GM18507 (cell line): ENCODE data around the gene VPS37C.

Experiments
- DNase-seq: peaks from one replicate; pipeline ENCODE4 v3.0.0; 2011; ENCODE audit warnings: low read depth; ENCODE audit not compliant: insufficient read length; ENCODE audit errors: extremely low spot score
- FAIRE-seq: peaks from 2 replicates; lab custom pipeline; 2011; peaks lifted over from hg19 to GRCh38; lab: Jason Lieb, UNC

Gene VPS37C

DNA sequence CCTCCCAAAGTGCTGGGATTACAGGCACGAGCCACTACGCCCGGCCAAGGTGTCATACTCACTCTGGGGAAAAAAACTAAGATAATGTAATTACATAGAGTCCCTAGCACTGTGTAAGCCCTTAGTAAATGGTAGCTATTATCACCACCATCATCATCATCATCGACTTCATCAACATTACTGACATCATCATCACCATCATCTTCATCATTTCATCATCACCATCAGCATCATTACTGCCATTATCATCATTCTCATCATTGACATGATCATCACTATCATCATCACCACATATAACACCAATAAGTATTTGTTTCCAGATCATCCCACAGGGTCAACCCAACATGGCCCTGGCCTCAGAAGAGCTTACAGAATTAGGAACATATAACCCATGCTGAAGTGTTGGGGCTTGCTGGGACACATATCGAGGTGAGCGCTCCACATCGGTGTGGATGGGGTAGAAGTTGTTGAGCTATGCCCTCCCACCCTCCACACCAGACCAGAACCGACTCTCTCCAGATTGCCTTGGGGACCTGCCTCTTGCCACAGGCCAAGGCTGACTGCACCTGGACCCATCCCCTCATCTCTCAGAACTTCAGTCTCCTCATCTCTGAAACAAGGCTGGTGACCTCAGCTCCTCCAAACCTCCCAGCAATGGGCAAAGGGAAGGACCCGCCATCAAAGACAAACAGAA, 73.7 kb downstream of the VPS37C start:
- no peak for FAIRE-seq
- no peak for DNase-seq

DNA sequence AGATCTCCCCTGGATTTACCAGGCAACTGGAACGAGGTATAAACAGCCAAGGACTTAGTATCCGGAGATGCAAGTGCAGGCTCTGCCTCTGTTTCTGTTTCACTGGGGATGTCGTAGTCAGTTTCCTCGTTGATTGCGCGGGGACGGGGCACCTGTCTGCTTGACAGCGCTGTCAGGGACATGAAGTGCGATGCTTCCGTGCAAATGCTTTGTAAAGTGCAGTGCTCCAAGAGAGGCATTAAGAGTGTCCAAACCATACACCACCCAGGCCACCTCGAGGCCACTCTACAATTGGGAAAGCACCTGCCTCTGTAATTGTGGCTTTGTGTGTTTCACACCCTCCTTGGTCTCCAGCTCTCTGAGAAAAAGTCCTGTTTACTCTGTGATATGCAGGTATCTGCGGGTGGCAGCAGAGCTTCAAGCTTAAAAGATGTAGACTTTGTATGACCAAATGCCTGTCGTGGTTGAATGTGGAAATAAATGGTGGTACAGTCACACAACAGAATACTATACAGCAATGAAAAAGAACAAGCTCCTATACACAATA, 77.6 kb downstream of the VPS37C start:
- FAIRE-seq (peak; percentile 21), DNase-seq (no peak)

DNA sequence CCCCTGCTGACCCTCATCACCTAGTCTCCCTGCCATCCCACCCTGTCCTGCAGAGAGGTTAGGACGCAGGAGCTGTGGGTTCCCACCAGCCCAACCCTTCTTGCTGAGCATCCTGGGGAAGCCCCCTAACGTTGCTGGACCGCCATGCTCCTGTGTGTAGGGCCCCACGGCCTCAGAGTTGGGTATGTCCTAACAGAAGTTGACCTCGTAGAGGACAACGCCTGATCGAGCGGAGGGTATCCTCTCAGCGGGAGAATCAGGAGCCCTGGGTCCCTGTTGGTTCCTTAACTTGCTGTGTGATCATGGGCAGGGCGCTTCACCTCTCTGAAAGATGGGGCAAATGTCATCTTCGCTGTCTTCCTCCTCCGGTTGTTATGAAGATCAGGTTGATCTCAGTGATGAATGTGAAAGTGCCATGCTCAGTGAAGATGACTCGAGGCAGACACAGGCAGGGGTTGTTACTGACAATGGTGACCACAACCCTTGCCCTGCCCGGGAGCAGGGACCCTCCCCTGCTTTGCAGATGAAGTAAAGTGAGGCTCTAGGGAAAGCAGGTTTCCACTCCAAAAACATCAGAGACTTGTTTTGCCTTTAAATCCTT, 78.2 kb downstream of the VPS37C start:
- no peak for FAIRE-seq
- DNase-seq, result no peak

DNA sequence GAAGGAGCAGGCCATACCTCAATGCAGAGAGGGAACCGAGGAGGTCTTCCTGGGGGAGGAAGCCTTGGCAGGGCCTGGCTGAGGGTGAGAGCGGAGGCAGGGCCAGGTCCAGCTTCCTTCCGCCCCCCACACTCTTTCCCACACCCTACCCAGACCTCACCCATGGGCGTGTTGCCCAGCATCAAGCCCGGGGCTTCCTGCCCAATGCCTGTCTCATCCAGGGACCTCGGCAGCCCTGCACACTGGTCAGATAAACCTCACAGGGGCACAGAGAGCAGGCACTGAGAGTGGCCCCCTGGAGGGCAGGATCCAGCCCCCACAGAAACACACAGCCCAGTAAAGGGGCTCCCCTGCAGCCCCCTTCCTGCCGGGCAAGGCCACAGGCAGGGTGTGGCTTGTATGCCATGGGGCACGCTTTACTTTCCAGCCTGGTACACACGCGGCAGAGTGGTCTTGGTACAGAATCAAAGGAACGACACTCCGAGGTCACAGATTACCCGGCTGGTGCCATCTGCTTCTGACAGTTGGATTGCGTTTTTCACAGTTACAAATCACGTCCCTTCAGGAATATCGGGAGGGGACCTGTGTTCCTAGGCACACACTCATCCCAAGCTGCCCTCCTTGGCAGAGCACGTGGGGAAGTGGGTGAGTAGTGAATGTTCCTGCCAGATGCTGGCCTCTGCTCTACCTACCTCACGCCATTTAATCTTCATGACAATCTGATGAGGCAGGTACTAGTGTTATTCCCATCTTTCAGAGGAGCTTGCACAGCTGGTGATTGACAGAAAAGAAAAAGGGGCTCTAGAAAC, 79.0 kb downstream of the VPS37C start:
- DNase-seq (no peak), FAIRE-seq (no peak)

DNA sequence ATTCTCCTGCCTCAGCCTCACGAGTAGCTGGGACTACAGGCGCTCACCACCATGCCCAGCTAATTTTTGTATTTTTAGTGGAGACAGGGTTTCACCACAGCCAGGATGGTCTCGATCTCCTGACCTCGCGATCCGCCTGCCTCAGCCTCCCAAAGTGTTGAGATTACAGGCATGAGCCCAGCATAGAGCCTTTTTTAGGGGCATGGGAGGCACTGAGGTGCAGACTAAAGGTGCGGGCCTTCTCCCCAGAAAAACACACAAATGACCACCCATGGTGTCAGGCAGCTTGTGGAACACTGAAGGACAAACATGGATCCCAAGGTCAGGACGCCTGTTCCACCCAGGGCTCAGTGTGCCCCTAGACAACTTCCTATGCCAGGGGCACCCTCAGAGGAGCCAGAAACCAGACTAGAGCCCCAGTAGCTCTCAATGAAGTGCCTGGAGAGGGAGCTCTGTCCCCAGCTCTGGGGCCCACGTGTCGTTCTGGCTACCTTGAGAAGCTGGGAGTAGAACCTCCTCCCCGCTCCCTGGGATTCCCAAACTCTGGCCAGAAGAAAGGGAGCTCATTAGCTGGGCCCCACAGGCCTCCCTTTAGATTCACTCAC, 80.1 kb downstream of the VPS37C start:
- no peak for FAIRE-seq
- DNase-seq, result no peak

DNA sequence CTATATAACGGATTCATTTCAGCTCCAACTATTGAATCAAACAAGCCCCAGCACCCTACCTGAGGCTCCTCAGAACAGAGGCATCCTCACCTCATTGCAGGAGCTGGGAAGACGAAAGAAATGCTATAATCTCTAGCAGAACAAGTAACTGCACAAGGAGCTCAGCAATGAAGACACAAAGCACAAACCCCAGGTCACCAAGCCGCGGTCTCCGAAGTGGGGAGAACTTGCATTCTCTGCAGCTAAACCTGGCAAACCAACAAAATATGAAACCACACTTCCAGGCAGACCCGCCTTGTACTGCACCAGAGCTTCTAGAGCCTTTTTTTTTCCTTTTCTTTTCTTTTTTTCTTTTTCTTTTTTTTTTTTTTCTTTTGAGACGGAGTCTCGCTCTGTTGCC, 80.7 kb downstream of the VPS37C start:
- FAIRE-seq (no peak), DNase-seq (no peak)
